Spleen (tissue), 11 donors: Measurements from ENCODE around the gene HOXD4. TPM values are rescaled to one million over a fixed set of nuclear protein-coding genes. Genes with fewer than 3 reads are reported as not detected.

Experiments used
- DNase-seq: peaks from one replicate; pipeline ENCODE4 v3.0.0-alpha.2; 2020
- H3K27ac ChIP-seq, 8 donors: fragments of 200-600 bp; sonication (generic) in 7 of 8; 1 replicate in 4 of 8; 2 replicates in 4 of 8; pipeline versions ENCODE4 v1.5.0 to v1.8.0; 2016 to 2021; ENCODE audit warnings: inconsistent platforms in 4 of 8, mild to moderate bottlenecking in 4 of 8, moderate library complexity in 1 of 8
- H3K27me3 ChIP-seq, 7 donors: fragments of 200-600 bp; sonication (generic) in 6 of 7; replicated peaks in 1 of 7; 1 replicate in 4 of 7; 2 replicates in 3 of 7; pipeline versions ENCODE4 v1.5.0 to v1.8.0; 2016 to 2021; ENCODE audit warnings: inconsistent platforms in 3 of 7, mild to moderate bottlenecking in 1 of 7
- H3K36me3 ChIP-seq, 6 donors: fragments of 200-600 bp; sonication (generic) in 5 of 6; 1 replicate in 4 of 6; 2 replicates in 2 of 6; pipeline versions ENCODE4 v1.5.0 to v1.8.0; 2016 to 2021; ENCODE audit warnings: inconsistent platforms in 2 of 6
- H3K4me1 ChIP-seq, 6 donors: fragments of 200-600 bp; sonication (generic) in 5 of 6; 1 replicate in 3 of 6; 2 replicates in 3 of 6; pipeline versions ENCODE4 v1.5.0 to v1.8.0; 2016 to 2021; ENCODE audit warnings: inconsistent platforms in 3 of 6
- H3K4me3 ChIP-seq, 8 donors: fragments of 200-600 bp; sonication (generic) in 7 of 8; 1 replicate in 4 of 8; 2 replicates in 4 of 8; pipeline versions ENCODE4 v1.5.0 to v1.8.0; 2016 to 2021; ENCODE audit warnings: inconsistent platforms in 4 of 8, mild to moderate bottlenecking in 4 of 8, moderate library complexity in 2 of 8
- H3K9me3 ChIP-seq, 8 donors: fragments of 200-600 bp; sonication (generic) in 7 of 8; 1 replicate in 4 of 8; 2 replicates in 4 of 8; pipeline versions ENCODE4 v1.5.0 to v1.8.0; 2016 to 2021; ENCODE audit warnings: inconsistent platforms in 4 of 8
- CTCF ChIP-seq, 11 experiments: fragments of 200-600 bp in 7 of 11; fragments of 450-650 bp in 4 of 11; sonication (generic) in 4 of 11; IDR thresholded peaks in 8 of 11; conservative IDR thresholded peaks in 3 of 11; 1 replicate in 7 of 11; 2 replicates in 4 of 11; pipeline versions ENCODE4 v1.4.0 to v1.8.0; 2016 to 2021; ENCODE audit warnings: antibody characterized with exemption in 11 of 11, inconsistent platforms in 4 of 11, mild to moderate bottlenecking in 1 of 11
- POLR2A ChIP-seq, 3 donors: fragments of 450-650 bp; IDR thresholded peaks; one replicate each; pipeline ENCODE4 v1.5.1; 2017; ENCODE audit warnings: antibody characterized with exemption in 3 of 3, mild to moderate bottlenecking in 1 of 3
- POLR2AphosphoS5 ChIP-seq, 3 donors: sonication (generic); formaldehyde crosslinking; IDR thresholded peaks; one replicate each; pipeline ENCODE4 v1.5.1; 2017; ENCODE audit warnings: antibody characterized with exemption in 3 of 3
- WGBS, 5 donors: extraction: QIAGEN DNeasy Blood & Tissue Kit in 3 of 5; methylation state at CpG; one replicate each; pipeline versions ENCODE4 v1.1.5 to v1.1.7; 2013 to 2018; 5-methylcytosine and 5-hydroxymethylcytosine counted together
- intact Hi-C: fragments of 100-400 bp; cut with DNase I; formaldehyde crosslinking; loops from one replicate; pipeline ENCODE4 v1.15.0; 2023; ENCODE audit warnings: low total_unique reads
- polyA plus RNA-seq, 3 donors: library from polyadenylated mRNA; stranded (reverse); fragments of 200-250 nt; gene quantifications; one replicate each; pipeline ENCODE4 v1.2.1, GENCODE V29; 2013
- total RNA-seq, 7 donors: library from RNA; depleted of rRNA in 3 of 7; stranded (reverse); fragments of >200 nt in 3 of 7; fragmentation: NEBNext Ultra II Directional in 4 of 7; extraction: Animal tissue kit (Norgen Biotek cat#: 25700) in 4 of 7; gene quantifications; one replicate each; pipeline versions ENCODE4 v1.1.0 to v1.2.1, GENCODE V29; 2016 to 2021
- donor health status: healthy with polysubstance abuse.
- donor health status: DM: no; HTN: no; CAD: no; lungs with moderate emphysema.
- donor health status: DM: no; HTN: no; CAD: no.
- donor health status: Bipolar disorder and iron deficiency.
- donor health status: healthy.
- donor health status: DM: no; HTN: no; CAD: no.
- donor health status: DM: yes; HTN: yes; CAD: no.

Gene HOXD4
- total and polyA plus RNA-seq, 10 donors = 0.88 to 9.8 (median 6.5) TPM

DNA sequence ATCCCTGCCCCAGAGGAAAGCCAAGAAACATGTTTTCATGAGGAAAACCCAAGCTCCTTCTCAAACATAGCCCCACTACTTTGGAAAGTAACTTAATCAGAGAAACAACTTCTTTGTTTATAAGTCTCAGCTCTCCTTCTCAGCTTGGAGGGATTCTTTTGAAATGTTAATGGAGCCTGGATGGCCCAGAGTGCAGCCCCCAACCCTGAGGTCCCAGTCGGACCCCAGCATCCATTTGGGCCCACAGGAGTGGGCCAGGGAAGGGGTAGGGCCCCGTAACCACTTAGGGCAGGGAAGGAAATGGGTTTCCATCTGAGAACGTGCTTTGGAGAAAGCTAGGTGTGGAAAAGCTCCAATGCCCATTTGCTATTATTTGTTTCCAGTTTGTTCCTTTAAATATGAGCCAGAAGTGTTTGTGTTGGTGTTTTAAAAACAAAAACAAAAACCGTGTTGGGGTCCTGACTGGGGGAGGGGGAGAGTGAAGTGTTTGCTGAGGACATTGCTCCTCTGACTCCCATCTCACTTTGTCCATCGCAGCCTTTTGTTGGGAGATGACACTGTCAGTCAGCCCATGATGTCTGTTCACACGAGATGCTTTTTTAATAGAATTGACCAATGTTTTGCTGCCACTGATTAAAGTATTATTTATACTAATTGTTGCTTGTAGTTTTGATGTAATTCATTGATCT, 4.2 kb downstream of the HOXD4 start:
- Histone ChIP-seq H3K9me3 (no peaks in the 10 kb centered on the region), H3K36me3 (no peaks in the 10 kb centered on the region), H3K27ac (no peak overlapping the region), H3K4me3 (no peak overlapping the region), H3K27me3 (peaks cover 8 to 100% (median 96%) of the 10 kb centered on the region in 7 donors), H3K4me1 (peaks cover 0 to 63% (median 18%) of the 10 kb centered on the region in 6 donors)
- DNase-seq = no peak
- 23 to 29% (median 26%) methylated on average over 6 of the region's 6 CpGs for WGBS, 5 donors
- intact Hi-C loops = no loop called here
- TF ChIP-seq CTCF (IDR thresholded peaks at IDR 0.05 in 8 of 11, conservative IDR thresholded peaks at IDR 0.05 in 3 of 11) (no peak), POLR2AphosphoS5 (IDR thresholded peaks at IDR 0.05) (no peak), POLR2A (IDR thresholded peaks at IDR 0.05) (no peak)

GRCh38 chr2:176156301-176156806, 5.0 kb downstream of the HOXD4 start:
- peaks cover 0 to 67% (median 18%) of the 10 kb centered on the region in 6 donors for H3K4me1 ChIP-seq

DNA sequence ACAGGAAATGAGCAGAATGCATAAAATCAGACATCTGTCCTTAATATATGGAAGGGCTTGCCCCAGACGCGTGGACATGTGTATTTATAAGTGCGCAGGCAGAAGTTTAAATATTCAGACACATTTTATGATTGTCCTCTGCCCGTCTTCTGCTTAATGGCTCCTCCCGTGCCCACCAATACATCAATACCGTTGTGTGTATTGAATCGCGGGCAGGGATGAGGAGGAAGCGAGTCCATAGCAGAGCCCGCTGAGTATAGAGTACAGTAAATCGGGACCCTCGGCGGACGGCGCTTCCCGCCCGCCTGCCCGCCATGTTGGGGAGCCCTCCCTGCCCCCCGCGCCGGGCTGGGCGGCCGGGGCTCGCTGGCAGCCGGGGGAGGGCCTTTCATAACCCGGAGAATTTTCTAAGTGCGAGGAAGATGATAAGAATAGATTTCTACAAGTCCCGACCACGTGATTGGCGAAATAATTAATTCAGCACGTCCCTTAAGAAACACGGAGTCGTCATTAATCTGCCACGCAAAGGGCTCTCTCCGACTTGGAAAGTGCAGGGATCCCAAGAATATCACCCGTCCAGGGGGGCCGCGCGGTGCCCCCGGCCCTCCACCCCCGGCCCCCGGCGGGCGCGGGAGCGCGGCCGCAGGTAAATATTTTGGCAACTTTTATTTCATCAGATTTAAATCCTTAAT, 5.6 kb downstream of the HOXD4 start, which contains the start of gene HOXD3:
HOXD3 (plus strand) TSS at position 501 of the 692 bp plus-strand sequence. CDS start 11,808 bp downstream, outside the sequence.
- Histone ChIP-seq H3K27me3 (peaks cover 12 to 100% (median 95%) of the 10 kb centered on the region in 7 donors), H3K4me3 (peak within 1 kb of the TSS; percentile 1 to 60 (median 24)), H3K27ac (peak within 1 kb of the TSS in 2 of 8 donors; percentile 2 to 6), H3K9me3 (no peaks in the 10 kb centered on the region), H3K36me3 (no peaks in the 10 kb centered on the region), H3K4me1 (peaks cover 0 to 61% (median 14%) of the 10 kb centered on the region in 6 donors)
- DNase-seq = no peak
- WGBS, 5 donors = 5 to 12% (median 6%) methylated on average over 33 to 48 of the region's 48 CpGs
- intact Hi-C loops = no loop called here
- TF ChIP-seq POLR2A (IDR thresholded peaks at IDR 0.05) (no peak), POLR2AphosphoS5 (IDR thresholded peaks at IDR 0.05) (peak in 1 of 3 donors; percentile 9)

More at GRCh38 chr2:176156301-176156806, 5.0 kb downstream of the HOXD4 start:
- Histone ChIP-seq H3K9me3 (no peaks in the 10 kb centered on the region), H3K4me3 (peak overlapping the region in 1 of 8 donors; percentile 60), H3K36me3 (no peaks in the 10 kb centered on the region), H3K27ac (no peak overlapping the region), H3K27me3 (peaks cover 12 to 100% (median 96%) of the 10 kb centered on the region in 7 donors)
- no peak for TF ChIP-seq CTCF (IDR thresholded peaks at IDR 0.05 in 8 of 11, conservative IDR thresholded peaks at IDR 0.05 in 3 of 11)
- no peak for TF ChIP-seq POLR2A (IDR thresholded peaks at IDR 0.05)
- no peak for TF ChIP-seq POLR2AphosphoS5 (IDR thresholded peaks at IDR 0.05)
- 38 to 53% (median 44%) methylated on average over 8 of the region's 8 CpGs for WGBS, 5 donors
- DNase-seq = no peak
- intact Hi-C loops = no loop called here

DNA sequence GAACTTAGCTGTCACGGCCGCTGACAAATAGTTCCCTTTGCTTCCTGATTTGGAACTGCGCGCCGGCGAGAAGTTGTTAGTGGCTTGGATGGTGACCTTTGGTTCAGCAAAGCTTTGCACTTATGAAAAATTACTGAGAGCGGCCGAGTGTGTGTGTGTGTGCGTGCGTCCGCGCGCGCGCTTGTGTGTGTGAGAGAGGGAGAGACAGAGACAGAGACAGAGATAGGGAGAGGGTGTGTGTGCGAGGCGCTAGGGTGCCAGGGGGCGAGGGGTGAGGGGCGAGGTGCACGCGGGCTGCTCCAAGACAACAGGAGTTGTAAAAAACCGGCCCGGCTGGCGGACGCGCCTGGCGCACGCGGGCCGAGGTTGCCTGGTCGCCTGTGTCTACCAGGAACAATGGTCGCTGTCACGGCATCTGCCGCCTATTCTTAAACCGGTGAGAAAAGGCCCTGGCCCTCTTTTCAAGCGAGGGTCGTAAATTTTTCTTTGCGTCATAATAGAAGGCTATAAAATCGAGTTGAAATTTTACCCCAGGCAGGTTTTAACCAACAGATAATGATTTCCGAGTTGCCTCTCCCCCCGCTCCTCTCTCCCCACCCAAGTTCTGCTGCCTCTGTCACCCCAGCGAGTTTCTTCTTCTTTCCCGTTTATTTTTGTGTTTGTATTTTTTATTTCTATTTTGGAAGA, 6.3 kb downstream of the HOXD4 start:
- TF ChIP-seq POLR2A (IDR thresholded peaks at IDR 0.05) = no peak
- no peak for TF ChIP-seq CTCF (IDR thresholded peaks at IDR 0.05 in 8 of 11, conservative IDR thresholded peaks at IDR 0.05 in 3 of 11)
- TF ChIP-seq POLR2AphosphoS5 (IDR thresholded peaks at IDR 0.05) = peak in 1 of 3 donors; percentile 13
- intact Hi-C loops = no loop called here
- H3K27ac ChIP-seq = peak overlapping the region in 2 of 8 donors; percentile 2 to 6
- peaks cover 16 to 100% (median 96%) of the 10 kb centered on the region in 7 donors for H3K27me3 ChIP-seq
- H3K4me3 ChIP-seq = peak overlapping the region; percentile 1 to 60 (median 24)
- no peak for DNase-seq
- no peaks in the 10 kb centered on the region for H3K36me3 ChIP-seq
- H3K9me3 ChIP-seq = no peaks in the 10 kb centered on the region
- 5 to 16% (median 8%) methylated on average over 31 to 43 of the region's 43 CpGs for WGBS, 5 donors
- H3K4me1 ChIP-seq = peaks cover 0 to 54% (median 12%) of the 10 kb centered on the region in 6 donors
